ENCODE measurements around the gene KIAA0825.

DNA sequence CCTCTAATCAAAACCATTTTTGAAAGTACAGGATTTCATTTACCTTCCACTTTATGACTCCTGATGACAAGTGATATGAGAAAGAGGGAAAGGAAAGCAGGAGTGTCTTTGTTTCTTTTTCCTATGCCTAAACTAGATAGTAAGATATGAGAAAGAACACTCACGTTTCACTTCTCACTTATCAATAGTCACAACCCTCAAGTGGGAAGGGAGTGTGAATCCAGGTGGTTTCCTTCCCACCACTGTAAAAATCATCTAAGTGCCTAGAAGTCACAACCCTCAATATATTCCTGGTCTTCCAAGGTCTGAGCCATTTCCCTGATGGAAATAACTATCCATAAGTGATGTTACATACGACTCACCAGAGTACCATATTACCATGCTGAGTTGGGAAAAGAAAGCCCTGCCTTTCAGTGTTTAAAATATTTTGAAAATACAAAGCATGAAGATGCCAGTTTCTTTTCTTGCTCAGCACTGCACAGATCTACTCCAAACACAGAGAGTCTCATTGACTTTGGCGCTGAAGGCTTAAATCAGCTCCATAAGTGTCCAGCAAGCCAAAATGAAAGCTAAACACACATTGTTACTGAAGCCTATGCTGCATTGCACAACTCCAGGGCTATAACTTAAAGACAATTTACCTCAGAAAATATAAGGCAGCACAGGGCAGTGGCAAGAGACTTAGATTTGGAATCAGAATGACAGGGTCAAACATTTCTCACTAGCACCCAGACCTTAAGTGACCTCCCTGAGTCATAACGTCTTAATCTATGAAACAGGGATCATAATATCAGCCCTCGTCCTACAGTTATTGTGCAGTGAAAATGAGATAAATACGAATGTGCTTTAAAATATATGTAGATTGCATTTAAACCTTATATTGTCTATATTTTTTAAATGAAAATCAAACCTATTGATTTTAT, 301.2 kb downstream of the KIAA0825 start:
- TF ChIP-seq, protein P1, sequence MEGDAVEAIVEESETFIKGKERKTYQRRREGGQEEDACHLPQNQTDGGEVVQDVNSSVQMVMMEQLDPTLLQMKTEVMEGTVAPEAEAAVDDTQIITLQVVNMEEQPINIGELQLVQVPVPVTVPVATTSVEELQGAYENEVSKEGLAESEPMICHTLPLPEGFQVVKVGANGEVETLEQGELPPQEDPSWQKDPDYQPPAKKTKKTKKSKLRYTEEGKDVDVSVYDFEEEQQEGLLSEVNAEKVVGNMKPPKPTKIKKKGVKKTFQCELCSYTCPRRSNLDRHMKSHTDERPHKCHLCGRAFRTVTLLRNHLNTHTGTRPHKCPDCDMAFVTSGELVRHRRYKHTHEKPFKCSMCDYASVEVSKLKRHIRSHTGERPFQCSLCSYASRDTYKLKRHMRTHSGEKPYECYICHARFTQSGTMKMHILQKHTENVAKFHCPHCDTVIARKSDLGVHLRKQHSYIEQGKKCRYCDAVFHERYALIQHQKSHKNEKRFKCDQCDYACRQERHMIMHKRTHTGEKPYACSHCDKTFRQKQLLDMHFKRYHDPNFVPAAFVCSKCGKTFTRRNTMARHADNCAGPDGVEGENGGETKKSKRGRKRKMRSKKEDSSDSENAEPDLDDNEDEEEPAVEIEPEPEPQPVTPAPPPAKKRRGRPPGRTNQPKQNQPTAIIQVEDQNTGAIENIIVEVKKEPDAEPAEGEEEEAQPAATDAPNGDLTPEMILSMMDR (IDR thresholded peaks at IDR 0.05 in 4 of 5, conservative IDR thresholded peaks at IDR 0.05 in 1 of 5), result no peak
- TF ChIP-seq POLR2A (IDR thresholded peaks at IDR 0.05), result no peak
